HCT116 (cell line): ENCODE results near the gene FOXD1. TPM values are rescaled to one million over a fixed set of nuclear protein-coding genes. Genes with fewer than 3 reads are reported as not detected.
A peak's percentile ranks its signal among the peaks of the same experiment; 100 is the strongest.

Source experiments
- ATAC-seq: fragments of 200-7000 bp; cut with Tn5 transposase; 2 replicates; pipeline ENCODE4 v1.9.1; 2020; ENCODE audit warnings: mild to moderate bottlenecking, moderate library complexity
- BruUV-seq: library from RNA; stranded (reverse); fragments of 400-500 nt; replicated peaks from 2 replicates; lab custom pipeline; 2021; lab: Mats Ljungman, UMichigan
- CTCF ChIA-PET: fragments of 300-600 bp; sonication (Branson Sonifier 250); formaldehyde crosslinking; loops from one replicate; lab custom pipeline; 2021; ENCODE audit warnings: antibody characterized with exemption; lab: Charles Lee
- POLR2A ChIA-PET: fragments of 300-600, 350-600 bp; sonication (Branson Sonifier 250); formaldehyde crosslinking; loops from one replicate; lab custom pipeline; 2021; ENCODE audit warnings: antibody characterized with exemption; lab: Charles Lee
- RAD21 ChIA-PET, 2 experiments: fragments of 300-600 bp; sonication (Branson Sonifier 250); formaldehyde crosslinking; loops; one replicate each; lab custom pipeline; 2023; ENCODE audit warnings: low total read pairs in 2 of 2; ENCODE audit not compliant: uncharacterized antibody in 2 of 2, unreplicated experiment in 2 of 2, low non-redundant PET in 1 of 2; lab: Charles Lee
- DNase-seq: peaks from one replicate; pipeline ENCODE4 v3.0.0-alpha.2; 2010; ENCODE audit warnings: low read depth, low spot score
- H2AFZ ChIP-seq: fragments of 200-600 bp; shearing (Covaris generic), sonication (generic); 2 replicates; pipeline ENCODE4 v1.6.1; 2017; ENCODE audit warnings: low read depth, mixed run types, mixed read lengths, antibody characterized with exemption, low read length; ENCODE audit not compliant: poor library complexity, severe bottlenecking
- H3K27ac ChIP-seq: 2 replicates; pipeline ENCODE4 v1.5.1; 2012; ENCODE audit warnings: low read depth, low read length
- H3K27me3 ChIP-seq: fragments of 200-600 bp; sonication (generic); 2 replicates; pipeline ENCODE4 v1.6.1; 2016; ENCODE audit warnings: mixed run types, low read length, mixed read lengths; ENCODE audit not compliant: insufficient read depth
- H3K36me3 ChIP-seq, 2 experiments: fragments of 200-500 bp in 1 of 2; fragments of 200-600 bp in 1 of 2; sonication (Bioruptor generic) in 1 of 2; sonication (generic) in 1 of 2; 2 replicates each; pipeline versions ENCODE4 v1.5.1 to v1.6.1; 2014 to 2016; ENCODE audit warnings: low read length in 2 of 2, inconsistent platforms in 1 of 2, mixed read lengths in 1 of 2, mixed run types in 1 of 2; ENCODE audit not compliant: insufficient read depth in 2 of 2, control insufficient read depth in 1 of 2
- H3K4me1 ChIP-seq, 2 experiments: fragments of 200-600 bp in 1 of 2; sonication (generic) in 1 of 2; 2 replicates each; pipeline versions ENCODE4 v1.5.1 to v1.6.1; 2012 to 2017; ENCODE audit warnings: low read length in 2 of 2, inconsistent platforms in 1 of 2, mild to moderate bottlenecking in 1 of 2, mixed read lengths in 1 of 2, mixed run types in 1 of 2, moderate library complexity in 1 of 2; ENCODE audit not compliant: insufficient read depth in 2 of 2, control insufficient read depth in 1 of 2
- H3K4me2 ChIP-seq: fragments of 200-600 bp; sonication (generic); 2 replicates; pipeline ENCODE4 v1.6.1; 2017; ENCODE audit warnings: mixed run types, low read length, mixed read lengths
- H3K4me3 ChIP-seq, 2 experiments: fragments of 200-600 bp in 1 of 2; sonication (generic) in 1 of 2; replicated peaks in 1 of 2; 2 replicates each; pipeline ENCODE4 v1.5.1; 2011 to 2016; ENCODE audit warnings: low read length in 2 of 2, control low read depth in 1 of 2, low read depth in 1 of 2, mild to moderate bottlenecking in 1 of 2, mixed read lengths in 1 of 2, mixed run types in 1 of 2
- H3K79me2 ChIP-seq: fragments of 200-600 bp; sonication (generic); 2 replicates; pipeline ENCODE4 v1.6.1; 2017; ENCODE audit warnings: mild to moderate bottlenecking, mixed run types, low read length, moderate library complexity, mixed read lengths; ENCODE audit not compliant: insufficient read depth
- H3K9ac ChIP-seq: fragments of 200-600 bp; sonication (generic); 2 replicates; pipeline ENCODE4 v1.6.1; 2016; ENCODE audit warnings: low read length, mixed read lengths
- H3K9me2 ChIP-seq: fragments of 200-600 bp; sonication (generic), shearing (Covaris generic); 2 replicates; pipeline ENCODE4 v1.6.1; 2017; ENCODE audit warnings: mixed run types, mild to moderate bottlenecking, moderate library complexity; ENCODE audit not compliant: insufficient read depth
- H3K9me3 ChIP-seq, 2 experiments: fragments of 200-500 bp in 1 of 2; fragments of 200-600 bp in 1 of 2; sonication (Bioruptor generic) in 1 of 2; sonication (generic) in 1 of 2; 2 replicates each; pipeline ENCODE4 v1.6.1; 2014 to 2017; ENCODE audit warnings: low read length in 2 of 2, mixed read lengths in 2 of 2, inconsistent platforms in 1 of 2, low read depth in 1 of 2, mild to moderate bottlenecking in 1 of 2, mixed run types in 1 of 2, moderate library complexity in 1 of 2; ENCODE audit not compliant: control insufficient read depth in 1 of 2, insufficient read depth in 1 of 2
- H4K20me1 ChIP-seq: fragments of 200-600 bp; sonication (generic), shearing (Covaris generic); 2 replicates; pipeline ENCODE4 v1.6.1; 2017; ENCODE audit warnings: mixed run types, mild to moderate bottlenecking, moderate library complexity; ENCODE audit not compliant: insufficient read depth
- CEBPB ChIP-seq: IDR thresholded peaks from 2 replicates; pipeline ENCODE4 v1.6.1; 2012; ENCODE audit warnings: low read depth
- ELF1 ChIP-seq: IDR thresholded peaks from 2 replicates; pipeline ENCODE4 v1.6.1; 2012; ENCODE audit warnings: low read depth, borderline replicate concordance
- EZH2phosphoT487 ChIP-seq: fragments of 200-600 bp; IDR thresholded peaks from 2 replicates; pipeline ENCODE4 v1.6.1; 2018; ENCODE audit warnings: antibody characterized with exemption, borderline replicate concordance
- FOSL1 ChIP-seq: IDR thresholded peaks from 2 replicates; pipeline ENCODE4 v1.6.1; 2012; ENCODE audit warnings: low read depth
- JUND ChIP-seq: IDR thresholded peaks from 2 replicates; pipeline ENCODE4 v1.6.1; 2012
- POLR2A ChIP-seq: IDR thresholded peaks from 2 replicates; pipeline ENCODE4 v1.7.0; 2011; ENCODE audit warnings: borderline replicate concordance; ENCODE audit not compliant: insufficient read depth, insufficient read length; ENCODE audit errors: extremely low read depth
- SIN3A ChIP-seq: IDR thresholded peaks from 2 replicates; pipeline ENCODE4 v1.6.1; 2012; ENCODE audit warnings: low read depth
- SP1 ChIP-seq: IDR thresholded peaks from 2 replicates; pipeline ENCODE4 v1.6.1; 2012; ENCODE audit warnings: low read depth
- SRF ChIP-seq: IDR thresholded peaks from 2 replicates; pipeline ENCODE4 v1.6.1; 2012; ENCODE audit warnings: low read depth
- TCF7L2 ChIP-seq: IDR thresholded peaks from 2 replicates; pipeline ENCODE4 v1.7.0; 2011; ENCODE audit warnings: borderline replicate concordance, inconsistent platforms; ENCODE audit not compliant: insufficient read depth, insufficient read length; ENCODE audit errors: extremely low read depth
- YY1 ChIP-seq: IDR thresholded peaks from 2 replicates; pipeline ENCODE4 v1.6.1; 2011; ENCODE audit warnings: low read length, low read depth, moderate library complexity, mild to moderate bottlenecking; ENCODE audit not compliant: insufficient replicate concordance; ENCODE audit errors: extremely low read depth
- ZFX ChIP-seq: fragments of 450-650 bp; IDR thresholded peaks from 2 replicates; pipeline ENCODE4 v1.6.1; 2017
- ZNF274 ChIP-seq: fragments of 200-500 bp; sonication (Bioruptor generic); IDR thresholded peaks from 2 replicates; pipeline ENCODE4 v1.6.1; 2014; ENCODE audit warnings: mild to moderate bottlenecking, low read depth, low read length, inconsistent platforms
- intact Hi-C: fragments of 100-400 bp; cut with micrococcal nuclease; formaldehyde crosslinking; loops from 2 replicates; pipeline ENCODE4 v1.10.0; 2022
- total RNA-seq: library from RNA; stranded (reverse); gene quantifications from one replicate; pipeline ENCODE4 v1.2.1, GENCODE V29; 2021; ENCODE audit not compliant: unreplicated experiment
- TF ChIP-seq, protein P1 (sequence below): IDR thresholded peaks from 2 replicates; pipeline ENCODE4 v1.6.1; 2012
- TF ChIP-seq, protein P2 (sequence below): IDR thresholded peaks from 2 replicates; pipeline ENCODE4 v1.6.1; 2012; ENCODE audit warnings: low read depth

FOXD1 gene
- total RNA-seq, 1 experiment from 2014 or later: 26.8 TPM

DNA sequence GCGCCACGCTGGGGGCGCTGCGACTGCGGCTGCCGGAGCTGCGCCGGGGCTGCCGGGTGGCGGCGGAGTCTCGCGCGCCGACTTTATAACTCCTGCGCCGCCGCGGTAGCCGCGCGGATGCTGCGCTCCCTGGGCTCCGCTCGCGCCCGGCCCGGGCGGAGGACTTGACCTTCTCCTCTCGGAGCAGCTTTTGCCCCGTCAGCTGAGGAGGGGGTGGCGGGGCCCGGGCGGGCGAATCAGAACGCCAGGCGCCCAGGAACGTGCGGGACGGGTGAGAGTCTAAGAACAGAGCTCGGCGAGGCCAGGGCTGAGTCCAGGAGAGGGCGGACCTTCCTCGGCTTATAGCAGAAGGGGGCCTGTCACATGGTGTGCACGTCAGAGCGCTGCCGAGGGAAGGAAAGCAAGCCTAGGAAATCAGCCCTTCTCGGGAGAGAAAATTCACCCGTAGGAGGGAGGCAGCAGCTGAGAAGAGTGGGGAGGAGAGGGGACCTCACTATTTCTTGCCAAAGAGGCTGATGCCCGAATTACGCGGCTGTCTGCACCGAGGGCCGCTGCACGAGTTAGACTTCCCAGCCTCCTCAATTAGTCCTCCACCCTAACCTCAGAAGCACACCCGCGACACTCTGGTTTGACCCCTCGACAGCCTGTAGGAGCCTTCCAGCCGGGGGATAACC lies at the start of gene FOXD1 (continued):
- TF ChIP-seq EZH2phosphoT487 (no peak), ZFX (peak; percentile 54; the same call in 1 of the 2 replicates), ELF1 (no peak), ZNF274 (no peak), SIN3A (peak; percentile 53; the same call in 1 of the 2 replicates), SP1 (0 out of 2 replicates have a peak, but pooled peaks have one; percentile 43)
- TF ChIP-seq, protein P1, sequence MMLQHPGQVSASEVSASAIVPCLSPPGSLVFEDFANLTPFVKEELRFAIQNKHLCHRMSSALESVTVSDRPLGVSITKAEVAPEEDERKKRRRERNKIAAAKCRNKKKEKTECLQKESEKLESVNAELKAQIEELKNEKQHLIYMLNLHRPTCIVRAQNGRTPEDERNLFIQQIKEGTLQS: no peak

DNA sequence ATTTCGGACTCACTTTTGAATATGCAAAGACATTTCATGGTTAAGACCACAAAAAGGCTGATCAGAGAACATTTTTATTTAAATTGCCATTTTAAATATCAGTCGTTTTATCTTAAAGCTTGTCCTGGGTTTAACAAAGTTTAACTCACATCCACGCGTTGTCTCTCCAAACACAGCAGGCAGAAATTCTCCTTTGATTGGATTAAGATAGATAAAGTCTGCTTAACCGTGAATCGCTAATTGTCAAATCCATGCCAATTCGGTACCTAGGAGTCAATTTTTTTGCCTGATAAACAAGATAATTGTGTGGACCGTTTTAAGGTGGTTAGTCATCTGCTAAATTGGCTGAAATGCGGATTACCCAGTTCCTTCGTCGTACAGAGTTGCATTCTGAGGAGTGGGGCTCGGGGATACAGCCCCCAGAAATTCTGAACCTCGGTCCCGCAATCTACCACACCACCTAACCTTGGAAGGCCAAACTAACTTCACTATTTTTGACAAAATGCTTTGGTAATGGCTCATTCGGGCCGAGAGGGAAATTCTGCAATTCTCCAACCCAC lies 49.0 kb upstream of the FOXD1 start:
- RAD21 ChIA-PET: no interaction called here

More for the DNA sequence above, 49.0 kb upstream of the FOXD1 start:
- peaks cover 15 to 26% of the 10 kb centered on the region in 2 experiments for H3K36me3 ChIP-seq
- peak; percentile 24 for ATAC-seq
- POLR2A ChIA-PET: interaction anchor here (1.2 to 1.7 kb wide), 4 partner anchors 10 to 49 kb away, joined by 3 to 5 read pairs (median 4); partner anchors contain the start of gene FOXD1
- CTCF ChIA-PET: interaction anchor here (0.6 to 3.1 kb wide), 8 partner anchors 10 to 281 kb away, joined by 3 to 14 read pairs (median 4); partner anchors contain the start of gene FOXD1
- intact Hi-C loops: loop anchor here (2.0 kb wide), 1 partner anchor 43 kb away; no protein-coding TSS in a partner anchor
- H3K9me2 ChIP-seq: no peaks in the 10 kb centered on the region
- no peaks in the 10 kb centered on the region for H3K9me3 ChIP-seq
- H3K79me2 ChIP-seq: peaks cover 54% of the 10 kb centered on the region
- TF ChIP-seq TCF7L2 (no peak), YY1 (no peak), POLR2A (no peak), SRF (no peak), ZNF274 (no peak), FOSL1 (no peak), ZFX (no peak), JUND (no peak), CEBPB (no peak)
- TF ChIP-seq, protein P2, sequence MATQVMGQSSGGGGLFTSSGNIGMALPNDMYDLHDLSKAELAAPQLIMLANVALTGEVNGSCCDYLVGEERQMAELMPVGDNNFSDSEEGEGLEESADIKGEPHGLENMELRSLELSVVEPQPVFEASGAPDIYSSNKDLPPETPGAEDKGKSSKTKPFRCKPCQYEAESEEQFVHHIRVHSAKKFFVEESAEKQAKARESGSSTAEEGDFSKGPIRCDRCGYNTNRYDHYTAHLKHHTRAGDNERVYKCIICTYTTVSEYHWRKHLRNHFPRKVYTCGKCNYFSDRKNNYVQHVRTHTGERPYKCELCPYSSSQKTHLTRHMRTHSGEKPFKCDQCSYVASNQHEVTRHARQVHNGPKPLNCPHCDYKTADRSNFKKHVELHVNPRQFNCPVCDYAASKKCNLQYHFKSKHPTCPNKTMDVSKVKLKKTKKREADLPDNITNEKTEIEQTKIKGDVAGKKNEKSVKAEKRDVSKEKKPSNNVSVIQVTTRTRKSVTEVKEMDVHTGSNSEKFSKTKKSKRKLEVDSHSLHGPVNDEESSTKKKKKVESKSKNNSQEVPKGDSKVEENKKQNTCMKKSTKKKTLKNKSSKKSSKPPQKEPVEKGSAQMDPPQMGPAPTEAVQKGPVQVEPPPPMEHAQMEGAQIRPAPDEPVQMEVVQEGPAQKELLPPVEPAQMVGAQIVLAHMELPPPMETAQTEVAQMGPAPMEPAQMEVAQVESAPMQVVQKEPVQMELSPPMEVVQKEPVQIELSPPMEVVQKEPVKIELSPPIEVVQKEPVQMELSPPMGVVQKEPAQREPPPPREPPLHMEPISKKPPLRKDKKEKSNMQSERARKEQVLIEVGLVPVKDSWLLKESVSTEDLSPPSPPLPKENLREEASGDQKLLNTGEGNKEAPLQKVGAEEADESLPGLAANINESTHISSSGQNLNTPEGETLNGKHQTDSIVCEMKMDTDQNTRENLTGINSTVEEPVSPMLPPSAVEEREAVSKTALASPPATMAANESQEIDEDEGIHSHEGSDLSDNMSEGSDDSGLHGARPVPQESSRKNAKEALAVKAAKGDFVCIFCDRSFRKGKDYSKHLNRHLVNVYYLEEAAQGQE: no peak
- TF ChIP-seq, protein P1: no peak
- peaks cover 10 to 26% of the 10 kb centered on the region in 2 experiments for H3K4me1 ChIP-seq
- H2AFZ ChIP-seq: no peak overlapping the region
- H3K9ac ChIP-seq: peak overlapping the region; percentile 99
- DNase-seq: no peak
- TSS peak; percentile 87 for BruUV-seq
- peak overlapping the region; percentile 91 for H3K27ac ChIP-seq
- H3K4me2 ChIP-seq: peak overlapping the region; percentile 86
- H3K4me3 ChIP-seq: peak overlapping the region; percentile 90 to 95
- H3K27me3 ChIP-seq: no peaks in the 10 kb centered on the region
- peaks cover 25% of the 10 kb centered on the region; the same call in 1 of the 2 replicates for H4K20me1 ChIP-seq
